ENCODE measurements around the gene EYA2.

Gene EYA2

GRCh38 chr20:47079047-47079446, 184.4 kb downstream of the EYA2 start:
- no peak for DNase-seq

DNA sequence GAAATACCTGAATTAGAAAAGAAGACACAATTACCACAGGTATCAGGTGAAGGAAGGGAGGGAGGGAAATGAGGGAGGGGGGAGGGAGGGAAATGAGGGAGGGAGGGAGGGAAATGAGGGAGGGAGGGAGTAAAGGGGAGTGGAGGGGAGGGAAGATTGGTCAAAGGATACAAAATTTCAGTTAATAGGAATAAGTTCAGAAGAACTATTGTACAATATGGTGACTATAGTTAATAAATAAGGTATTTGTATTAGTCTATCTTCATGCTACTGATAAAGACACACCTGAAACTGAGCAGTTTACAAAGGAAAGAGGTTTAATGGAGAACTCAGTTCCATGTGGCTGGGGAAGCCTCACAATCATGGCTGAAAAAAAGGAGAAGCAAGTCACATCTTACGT, 185.7 kb downstream of the EYA2 start:
- DNase-seq = no peak

- DNase-seq = no peak
Measured at GRCh38 chr20:47086316-47086715, 191.7 kb downstream of the EYA2 start.

- DNase-seq = no peak
Measured at GRCh38 chr20:47088335-47088734, 193.7 kb downstream of the EYA2 start.

DNA sequence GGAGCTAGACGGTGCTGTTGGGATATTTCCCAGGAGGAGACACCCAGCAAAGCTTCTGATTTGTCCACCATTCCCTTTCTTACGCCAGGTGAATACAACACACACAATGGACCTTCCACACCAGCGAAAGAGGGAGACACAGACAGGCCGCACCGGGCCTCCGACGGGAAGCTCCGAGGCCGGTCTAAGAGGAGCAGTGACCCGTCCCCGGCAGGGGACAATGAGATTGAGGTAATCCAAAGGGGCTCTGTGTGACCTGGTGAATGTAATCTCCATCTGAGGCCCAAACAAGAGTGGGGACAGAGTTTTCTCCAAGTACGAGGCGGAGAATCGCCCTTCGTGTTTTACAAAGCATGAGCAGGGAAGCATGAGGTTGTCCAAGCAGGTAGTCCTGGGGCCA, 194.5 kb downstream of the EYA2 start:
- no peak for DNase-seq

DNA sequence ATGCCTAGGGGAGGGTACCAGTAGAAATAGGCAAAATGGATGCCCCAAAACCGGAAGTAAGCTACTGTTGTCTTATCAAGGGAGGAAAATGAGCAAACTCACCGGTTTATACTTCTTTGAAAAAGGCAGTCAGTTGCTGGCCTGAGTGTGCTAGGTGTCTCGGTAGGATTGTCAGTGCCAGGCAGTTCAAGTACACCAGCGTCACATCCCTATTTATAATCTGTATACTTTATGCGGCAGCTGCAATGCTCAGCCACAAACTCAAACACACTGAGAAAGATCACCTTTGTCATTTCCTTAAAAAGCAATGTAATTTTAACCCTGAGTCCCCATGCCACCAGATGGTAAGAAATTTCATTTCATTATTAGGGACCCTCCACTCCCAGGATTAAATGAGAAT, 196.2 kb downstream of the EYA2 start:
- DNase-seq = no peak

GRCh38 chr20:47093320-47093966, 198.8 kb downstream of the EYA2 start:
- DNase-seq = no peak

DNA sequence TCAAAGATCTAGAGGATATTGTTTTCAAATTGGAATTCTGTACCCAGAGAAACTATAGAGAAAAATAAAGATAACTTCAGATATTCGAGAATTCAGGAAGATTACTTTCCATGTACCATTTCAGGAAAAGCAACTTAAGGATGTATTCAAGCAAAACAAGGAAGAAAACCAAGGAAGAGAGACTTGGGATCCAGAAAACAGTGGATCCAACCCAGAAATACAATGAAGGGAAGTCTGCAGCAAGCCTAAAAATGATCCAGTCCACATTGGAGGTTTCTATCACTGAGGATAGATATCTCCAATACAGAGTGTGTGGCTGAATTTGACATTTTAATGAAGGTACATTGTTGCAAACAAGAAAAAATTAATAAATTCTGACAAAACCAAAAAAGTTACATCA, 201.0 kb downstream of the EYA2 start:
- no peak for DNase-seq

DNA sequence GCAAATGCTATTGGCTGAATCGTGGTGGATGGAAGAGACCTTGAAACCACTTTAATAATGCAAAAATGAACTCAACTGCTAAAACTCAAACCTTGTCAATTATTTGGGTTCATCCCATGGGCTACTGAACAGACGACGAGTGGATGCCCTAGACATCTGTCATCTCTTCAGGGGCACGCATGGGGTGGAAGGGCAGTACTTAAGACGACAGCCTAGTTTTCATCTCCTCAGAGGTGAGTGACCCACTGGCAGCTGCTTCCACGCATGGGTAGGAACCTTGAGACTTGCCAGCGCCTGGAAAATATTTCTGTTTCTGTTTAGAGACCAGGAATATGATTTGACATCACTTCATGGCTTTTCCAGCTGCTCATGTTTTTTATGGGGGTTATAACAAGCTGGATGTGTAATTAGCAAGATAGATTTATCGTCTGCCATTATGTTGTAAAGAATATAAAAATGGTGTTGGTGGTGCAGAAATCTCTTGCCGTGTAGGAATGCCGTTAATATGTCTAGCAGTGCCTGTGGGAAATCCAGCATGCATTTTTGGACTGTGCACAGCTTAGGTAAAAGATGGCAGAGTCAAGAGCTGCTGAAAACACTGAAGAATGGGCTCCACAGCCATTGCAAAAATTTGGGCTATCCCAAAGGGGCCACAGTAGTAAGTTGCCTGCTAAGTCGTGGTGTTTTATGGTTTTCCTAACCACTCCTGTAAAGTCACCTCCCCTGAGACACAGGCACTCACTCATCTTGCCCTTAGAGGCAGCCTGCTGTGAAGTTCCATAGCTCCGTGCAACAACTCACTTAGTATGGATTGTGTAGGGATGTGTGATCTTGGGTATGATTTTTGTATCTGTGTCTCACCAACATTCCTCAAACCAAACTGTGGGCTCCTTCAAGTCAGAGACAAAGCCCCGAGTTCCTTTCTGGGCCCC, 203.3 kb downstream of the EYA2 start:
- no peak for DNase-seq

- DNase-seq = no peak
Measured at GRCh38 chr20:47099093-47099492, 204.4 kb downstream of the EYA2 start.

- DNase-seq = no peak
Measured at GRCh38 chr20:47099825-47100441, 205.3 kb downstream of the EYA2 start.

GRCh38 chr20:47102629-47103028, 208.0 kb downstream of the EYA2 start:
- DNase-seq = no peak

DNA sequence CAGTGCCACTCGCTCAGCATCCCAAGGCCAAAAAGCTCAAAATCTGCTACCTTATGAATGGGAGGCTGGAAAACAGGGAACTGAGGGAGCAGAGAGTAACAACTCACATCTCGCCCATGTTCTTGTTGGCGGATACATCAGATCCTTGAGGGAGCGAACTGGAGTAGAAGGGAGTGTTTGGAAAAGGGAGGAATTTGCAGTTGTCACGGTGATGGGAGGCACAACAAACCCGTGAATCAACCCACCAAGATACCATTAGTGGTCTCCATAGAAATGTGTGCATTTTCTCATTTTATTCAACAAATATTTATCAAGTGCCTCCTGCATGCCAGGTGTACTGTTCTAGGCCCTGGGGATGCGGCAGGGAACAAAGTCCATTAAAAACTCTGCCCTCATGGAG, 212.1 kb downstream of the EYA2 start:
- DNase-seq = no peak

DNA sequence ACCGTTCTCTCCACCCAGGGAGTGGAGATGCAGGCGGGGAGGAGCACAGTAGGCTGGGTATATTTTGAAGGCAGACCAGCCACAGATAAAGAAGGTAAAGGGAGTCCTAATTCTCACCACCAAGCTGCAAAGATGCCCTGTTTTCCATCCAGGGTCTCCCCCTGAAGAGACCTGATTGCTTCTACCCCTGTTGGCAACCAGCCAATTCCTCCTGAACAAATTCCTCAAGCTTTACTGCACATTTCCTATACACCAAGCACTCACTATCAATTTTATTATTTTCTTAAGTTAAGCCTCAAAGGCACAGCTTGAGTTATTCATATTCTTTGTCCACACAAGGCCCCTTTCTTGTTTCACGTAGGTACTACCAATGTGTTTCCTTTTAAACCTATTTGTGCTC, 214.4 kb downstream of the EYA2 start:
- DNase-seq = no peak

GRCh38 chr20:47110819-47111218, 216.2 kb downstream of the EYA2 start:
- DNase-seq = no peak

- no peak for DNase-seq
Measured at GRCh38 chr20:47111576-47111975, 216.9 kb downstream of the EYA2 start.

DNA sequence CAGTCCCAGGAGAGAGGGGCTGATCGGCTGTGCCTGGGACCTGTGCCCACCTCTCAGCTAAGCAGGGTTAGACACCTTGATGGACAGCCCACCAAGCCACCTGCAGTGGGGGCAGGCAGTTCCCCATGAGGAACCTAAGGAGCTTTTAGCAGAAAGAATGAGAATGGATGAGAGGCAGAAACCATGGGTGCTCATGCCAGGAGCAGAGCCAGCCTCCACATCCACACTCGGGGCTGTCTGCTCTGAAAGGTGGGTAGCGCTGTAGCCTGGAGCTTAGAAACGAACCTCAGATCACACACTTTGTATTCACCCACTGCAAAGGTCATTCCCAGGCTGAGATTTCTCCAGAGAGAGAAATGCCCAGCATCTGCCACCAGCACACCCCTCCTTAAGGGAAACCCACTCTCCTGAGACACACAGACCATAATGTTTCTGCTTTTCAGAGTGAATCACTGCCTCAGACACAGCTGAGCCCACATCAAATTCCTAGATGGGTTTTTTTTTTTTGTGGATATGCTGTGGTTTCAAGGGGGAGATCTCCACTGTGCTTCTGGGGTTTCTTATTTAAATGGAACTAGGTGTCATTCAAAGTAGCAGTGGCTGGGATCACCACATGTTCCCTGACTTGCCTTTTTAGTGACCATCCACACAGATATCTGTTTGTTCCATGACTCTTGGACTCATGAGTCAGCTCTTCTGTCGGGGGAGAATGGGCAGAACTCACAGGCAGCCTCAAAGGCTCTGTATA, 218.9 kb downstream of the EYA2 start:
- DNase-seq = no peak

GRCh38 chr20:47115694-47116093, 221.1 kb downstream of the EYA2 start:
- no peak for DNase-seq

GRCh38 chr20:47117371-47117770, 222.7 kb downstream of the EYA2 start:
- DNase-seq = no peak

DNA sequence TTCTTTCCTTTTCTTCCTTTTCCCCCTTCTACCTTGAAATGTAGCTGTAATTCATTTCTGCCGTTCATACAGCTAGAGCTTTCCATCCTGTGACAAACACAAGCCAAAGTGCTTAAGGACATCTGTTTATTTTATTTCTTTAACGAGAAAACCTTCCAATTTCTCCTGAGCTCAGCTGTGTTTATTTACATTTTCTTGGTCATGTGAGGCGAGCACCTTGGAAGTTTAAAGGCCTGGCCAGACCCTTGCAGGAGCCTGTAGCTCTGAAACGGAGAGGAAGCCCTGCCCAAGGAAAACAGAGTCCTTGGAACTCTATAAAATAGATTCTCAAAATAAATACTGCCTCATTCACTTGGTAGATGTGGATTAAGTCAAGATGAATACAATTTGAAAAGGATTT, 223.1 kb downstream of the EYA2 start:
- DNase-seq = no peak

DNA sequence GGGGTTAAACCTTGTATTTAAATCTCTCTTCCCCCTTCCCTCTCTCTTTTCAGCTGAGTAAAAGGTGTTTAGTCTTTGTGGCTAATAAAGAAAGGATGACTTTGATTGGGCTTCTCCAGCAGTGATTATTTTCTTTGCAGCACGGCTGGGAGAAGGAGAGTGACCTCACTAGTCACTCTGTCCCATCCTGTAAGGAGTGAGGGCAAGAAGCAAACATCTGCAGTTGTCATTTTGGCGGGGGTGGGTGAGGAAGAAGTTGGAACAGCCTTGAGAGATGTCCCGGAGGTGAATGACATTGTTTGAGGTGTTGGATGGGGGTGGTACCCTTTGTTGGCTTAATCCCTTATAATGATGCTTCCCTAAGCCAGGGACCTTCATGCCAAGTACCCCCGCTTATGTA, 223.6 kb downstream of the EYA2 start:
- DNase-seq = no peak

- DNase-seq = no peak
Measured at GRCh38 chr20:47118641-47119040, 224.0 kb downstream of the EYA2 start.

DNA sequence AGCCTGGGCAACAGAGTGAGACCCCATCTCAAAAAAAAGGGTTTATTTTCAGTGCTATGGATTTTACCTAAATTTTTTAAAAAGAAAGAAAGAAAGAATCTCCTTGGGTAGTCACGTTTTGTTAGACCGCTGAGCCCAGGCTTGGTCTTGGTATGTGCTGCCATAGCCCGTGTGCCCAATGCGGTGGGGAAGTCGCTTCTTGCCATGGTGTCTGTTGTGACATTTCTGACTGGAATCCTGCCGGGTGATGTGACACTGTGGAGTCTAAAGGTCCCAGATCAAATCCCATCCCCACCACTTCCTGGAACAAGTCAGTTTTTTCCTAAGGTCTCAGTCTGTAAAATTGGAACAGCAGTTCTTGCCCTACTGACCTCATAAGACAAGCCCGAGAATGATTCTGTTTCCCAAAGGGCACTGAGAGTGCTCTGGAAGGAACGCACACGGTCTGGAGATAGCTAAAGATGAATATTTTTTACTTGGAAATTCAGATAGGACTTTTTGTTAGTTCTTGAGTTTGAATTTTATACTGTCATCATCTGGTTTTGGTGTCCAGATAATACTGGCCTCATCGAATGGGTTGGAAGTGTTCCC, 225.8 kb downstream of the EYA2 start:
- no peak for DNase-seq
